Ammon's horn (tissue), 1 donor: ENCODE data around the gene MRPS18A.
"Not testable (repeated sequence)": the region's sequence is repeated elsewhere in the genome, so short reads cannot be mapped to it uniquely, and the experiment has no call there.

Source experiments
- DNase-seq: peaks from one replicate; pipeline ENCODE4 v3.0.0-alpha.2; 2016; ENCODE audit warnings: low spot score

The MRPS18A gene

DNA sequence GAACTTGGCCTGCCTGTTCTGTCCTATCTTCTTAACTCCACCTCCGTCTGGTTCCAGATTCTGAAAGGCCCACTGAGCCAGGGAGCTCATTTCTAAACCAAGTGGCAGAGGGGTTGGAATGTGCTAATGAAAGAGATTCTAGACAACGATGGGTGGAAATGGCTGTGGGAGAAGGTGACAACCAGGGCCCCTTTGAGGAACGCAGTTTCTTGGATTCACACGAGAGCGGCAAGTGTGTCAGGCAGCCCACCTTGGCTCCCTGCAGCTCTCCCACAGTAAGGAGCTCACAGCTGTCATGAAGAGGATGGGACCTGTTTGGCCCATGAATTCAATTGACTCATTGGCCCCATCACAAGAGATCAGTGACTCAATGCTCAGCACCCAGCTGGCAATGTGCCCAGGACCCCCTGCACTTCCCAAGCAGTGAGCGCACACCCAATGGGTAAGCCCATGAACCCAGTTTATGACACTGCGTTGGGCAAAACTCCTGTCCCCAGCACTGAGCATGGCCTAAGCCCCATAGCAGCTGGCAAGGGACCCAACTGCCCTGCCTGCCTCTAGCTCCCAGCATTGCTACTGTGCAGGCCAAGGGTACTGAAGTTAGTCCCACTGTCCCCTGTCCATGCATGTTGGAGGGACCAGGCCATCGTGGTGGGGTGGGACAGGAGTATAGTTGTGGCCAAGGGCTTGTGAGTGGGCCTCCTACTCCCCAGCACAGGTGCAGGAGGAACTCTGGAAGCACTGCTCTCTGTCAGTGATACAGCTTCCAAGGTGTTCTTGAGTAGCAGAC is 16.4 kb downstream of the MRPS18A start:
- DNase-seq: no peak

DNA sequence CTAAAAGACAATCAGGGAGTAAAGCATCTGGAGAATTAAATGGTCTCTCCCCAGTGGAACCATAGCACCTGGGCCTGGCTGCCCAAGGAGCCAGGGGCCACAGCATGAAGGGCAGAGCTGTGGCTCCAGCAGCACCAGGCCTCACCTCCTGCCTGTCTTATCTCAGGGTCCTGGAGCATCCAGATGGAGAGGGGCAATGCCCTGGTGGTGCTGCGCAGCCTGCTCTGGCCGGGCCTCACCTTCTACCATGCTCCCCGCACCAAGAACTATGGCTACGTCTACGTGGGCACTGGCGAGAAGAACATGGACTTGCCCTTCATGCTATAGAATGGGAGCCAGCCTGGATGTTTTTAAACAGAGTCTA is 17.0 kb downstream of the MRPS18A start:
- no peak for DNase-seq

DNA sequence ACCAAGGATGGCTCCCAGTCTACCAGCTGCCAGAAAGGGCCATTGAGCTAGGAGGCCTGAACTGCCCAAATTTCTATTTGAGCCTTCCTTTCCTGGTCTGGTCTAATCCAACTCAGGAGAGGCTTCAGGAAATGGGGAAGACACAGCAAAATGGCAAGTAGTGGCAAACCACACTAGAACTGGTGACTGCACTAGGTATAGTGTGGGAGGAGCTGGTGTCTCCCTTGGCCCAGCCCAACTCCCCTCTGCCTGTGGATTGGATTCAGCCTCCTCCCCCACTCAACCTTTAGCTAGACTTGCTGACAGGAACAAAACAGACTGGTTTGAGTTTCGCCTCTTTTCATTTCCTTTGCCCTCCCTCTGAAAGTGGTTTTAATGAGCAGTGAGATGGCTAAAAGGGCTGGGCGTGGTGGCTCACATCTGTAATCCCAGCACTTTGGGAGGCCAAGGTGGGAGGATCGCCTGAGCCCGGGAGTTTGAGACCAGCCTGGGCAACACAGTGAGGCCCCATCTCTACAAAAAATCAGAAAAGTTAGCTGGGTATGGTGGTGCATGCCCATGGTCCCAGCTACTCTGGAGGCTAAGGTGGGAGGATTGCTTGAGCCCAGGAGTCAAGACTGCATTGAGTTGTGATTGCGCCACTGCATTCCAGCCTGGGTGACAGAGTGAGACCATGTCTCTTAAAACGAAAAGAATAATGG is 17.5 kb downstream of the MRPS18A start:
- no peak for DNase-seq

DNA sequence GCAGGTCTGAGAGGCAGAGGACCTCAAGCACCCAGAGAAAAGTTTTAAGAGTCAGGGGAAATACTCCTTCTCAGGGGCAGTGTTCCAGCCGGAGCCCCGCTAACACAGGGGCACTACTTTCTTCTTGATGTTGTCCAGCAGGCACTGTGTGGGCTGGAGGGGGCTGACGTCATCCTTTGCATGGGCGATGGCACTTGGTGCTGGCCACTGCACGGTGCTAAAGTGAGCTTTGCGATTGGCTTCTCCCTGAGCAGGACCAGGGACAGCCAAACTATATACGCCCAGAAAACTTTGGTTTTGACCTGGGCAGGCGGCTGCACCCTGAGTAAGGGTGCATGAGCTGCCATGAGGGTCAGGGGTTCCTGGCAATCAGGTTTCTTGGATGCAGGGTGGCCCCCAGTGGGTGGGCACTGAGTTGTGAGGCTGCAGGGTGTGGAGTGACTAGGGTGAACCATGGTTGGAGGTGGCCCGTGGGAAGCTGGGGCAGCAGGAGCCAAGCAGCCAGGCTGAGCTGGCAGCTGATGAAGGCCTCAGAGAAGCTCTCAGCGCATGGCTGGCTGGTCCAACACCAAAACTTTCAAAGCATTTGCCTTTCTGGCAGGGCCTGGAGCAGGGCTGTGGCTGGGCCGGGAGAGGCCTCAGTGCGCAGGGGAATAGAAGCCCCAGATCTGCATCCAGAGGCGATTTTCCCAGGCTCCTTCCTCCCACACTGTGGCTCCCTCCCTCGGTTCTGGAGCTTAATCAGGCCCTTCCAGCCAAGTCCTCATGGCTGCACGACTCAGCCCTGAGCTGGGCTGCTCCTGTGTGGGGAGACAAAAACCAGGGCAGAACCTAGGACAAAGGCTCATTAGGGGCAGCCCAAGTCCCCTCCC is 18.3 kb downstream of the MRPS18A start:
- DNase-seq: peak; percentile 65

DNA sequence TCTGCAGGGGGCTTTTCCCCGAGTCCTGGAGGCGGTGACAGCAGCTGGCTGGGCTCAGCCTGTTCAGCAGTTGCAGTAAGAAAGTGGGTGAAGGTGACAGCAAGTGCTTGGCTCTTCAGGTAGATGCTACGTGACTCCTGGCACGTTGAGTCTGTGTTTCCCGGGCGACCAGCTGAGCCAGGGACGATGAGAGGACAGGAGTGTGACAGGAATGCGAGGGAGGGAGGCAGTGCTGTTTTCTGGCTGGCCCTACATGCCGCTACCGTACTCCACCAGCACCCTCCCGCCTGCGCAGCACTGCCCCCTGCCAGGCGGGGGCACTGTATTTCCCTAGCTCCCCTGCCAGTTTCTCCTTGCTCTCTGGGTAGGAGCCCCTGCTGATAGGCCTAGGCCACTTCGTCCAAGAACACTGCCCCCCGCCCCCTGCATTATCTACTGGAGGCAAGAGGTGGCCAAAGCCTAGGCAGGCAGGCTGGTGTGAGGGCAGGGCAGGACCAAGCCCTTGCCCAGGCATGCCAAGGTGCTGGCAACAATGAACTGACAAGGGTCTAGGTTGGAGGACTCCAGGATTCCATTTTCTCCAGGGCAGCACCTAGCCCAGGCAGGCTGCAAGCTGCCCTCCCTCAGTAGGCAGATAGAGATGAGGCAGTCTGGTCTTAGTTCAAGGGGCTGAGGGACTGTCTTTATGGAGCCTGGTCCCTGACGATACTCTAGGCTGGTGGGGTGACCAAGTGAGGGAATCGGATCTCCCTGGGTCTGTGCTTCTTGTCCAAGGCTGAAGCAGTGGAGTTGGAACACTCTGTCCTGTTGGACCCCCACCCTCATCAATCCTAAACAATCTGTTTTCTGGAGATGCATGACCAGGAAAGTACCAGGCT is 19.2 kb downstream of the MRPS18A start:
- DNase-seq: no peak

DNA sequence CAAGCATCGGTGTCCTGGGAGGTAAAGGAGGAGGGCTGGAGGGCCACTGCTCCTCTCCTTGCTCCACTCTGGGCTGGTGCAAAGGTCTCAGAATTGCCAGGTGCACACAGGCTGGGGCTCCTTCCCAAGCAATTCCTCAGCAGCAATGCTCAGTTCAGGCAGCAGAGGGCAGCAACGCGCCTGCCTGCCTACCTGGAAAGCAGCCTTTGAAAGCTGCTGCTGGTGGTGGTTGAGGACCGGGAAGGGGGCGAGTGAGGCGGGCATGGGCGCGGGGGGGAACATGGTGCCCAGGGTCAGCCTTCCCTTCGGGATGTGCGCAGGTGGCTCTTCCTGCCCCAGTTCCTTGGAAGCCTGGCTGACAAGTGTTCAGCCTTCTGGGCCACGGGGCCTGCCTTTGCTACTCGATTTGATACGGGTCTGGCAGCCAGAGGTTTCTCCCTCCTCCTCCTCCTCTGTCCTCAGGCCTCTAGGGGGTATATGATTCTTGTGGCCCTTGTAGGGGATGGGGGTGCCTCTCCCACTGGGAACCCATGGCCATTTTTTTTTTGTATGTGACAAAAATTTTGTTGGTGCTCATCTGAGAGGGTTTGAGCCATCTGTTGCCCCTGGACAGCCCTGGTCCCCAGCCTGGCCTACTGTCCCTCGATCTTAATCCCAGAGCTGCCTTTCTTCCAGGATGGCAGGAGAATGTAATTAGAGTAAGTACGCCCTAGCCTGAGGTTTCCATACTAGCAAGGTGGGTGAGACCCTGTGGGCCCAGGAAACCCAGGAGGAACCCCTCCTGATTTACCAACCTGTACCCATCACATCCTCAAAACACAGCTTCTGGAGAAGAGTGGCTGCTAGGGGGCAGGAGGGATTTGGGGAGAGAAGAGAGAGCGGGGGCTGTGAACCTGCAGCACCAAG is 20.1 kb downstream of the MRPS18A start:
- peak; percentile 88 for DNase-seq

DNA sequence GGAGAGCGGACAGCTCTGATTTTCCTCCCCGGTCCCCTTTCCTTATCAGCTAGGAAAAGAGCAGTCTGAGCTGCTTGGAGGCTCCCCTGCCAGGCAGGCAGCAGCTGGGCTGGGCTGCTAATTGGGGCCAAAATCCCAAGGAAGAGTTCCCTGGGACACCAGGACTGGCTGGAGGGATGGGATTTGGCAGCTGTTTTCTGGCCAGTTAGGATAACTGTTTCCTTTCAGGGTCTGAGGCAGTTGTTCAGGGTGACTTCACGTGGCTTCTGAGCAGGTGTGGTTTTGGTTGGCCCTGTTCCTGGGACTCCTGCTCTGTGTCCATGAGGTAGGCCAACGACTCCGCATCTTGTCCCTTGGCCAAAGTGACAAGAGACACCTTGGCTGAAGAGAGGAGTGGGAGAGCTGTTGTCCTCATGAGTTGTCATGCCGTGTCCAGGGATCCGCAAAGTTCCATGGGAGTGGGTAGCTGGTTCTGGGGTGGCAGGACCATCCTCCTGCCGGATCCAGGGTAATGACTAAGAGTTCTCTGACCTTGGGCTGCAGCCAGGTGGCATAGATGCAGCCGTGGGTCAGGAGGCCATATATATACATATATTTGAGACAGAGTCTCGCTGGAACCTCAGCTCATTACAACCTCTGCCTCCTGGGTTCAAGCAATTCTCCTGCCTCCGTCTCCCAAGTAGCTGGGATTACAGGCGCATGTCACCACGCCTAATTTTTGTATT is 21.2 kb downstream of the MRPS18A start:
- no peak for DNase-seq

DNA sequence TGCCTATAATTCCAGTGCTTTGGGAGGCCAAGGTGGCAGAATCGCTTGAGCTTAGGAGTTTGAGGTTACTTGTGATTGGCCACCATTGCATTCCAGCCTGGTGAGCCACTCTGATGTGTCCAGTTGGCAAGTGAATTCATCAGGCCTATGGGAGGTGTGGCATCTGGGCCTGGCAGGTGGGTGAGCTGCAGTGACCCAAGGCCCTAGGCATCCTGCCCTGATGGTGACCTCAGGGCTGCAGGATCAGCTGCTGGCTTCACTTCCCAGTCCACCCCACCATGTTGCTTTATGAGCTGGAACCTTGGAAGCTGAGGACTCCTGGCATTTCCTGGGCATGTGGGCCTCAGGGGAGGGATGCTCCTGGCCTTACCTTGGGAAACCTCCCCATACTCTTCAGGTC is 22.2 kb downstream of the MRPS18A start:
- DNase-seq: no peak

DNA sequence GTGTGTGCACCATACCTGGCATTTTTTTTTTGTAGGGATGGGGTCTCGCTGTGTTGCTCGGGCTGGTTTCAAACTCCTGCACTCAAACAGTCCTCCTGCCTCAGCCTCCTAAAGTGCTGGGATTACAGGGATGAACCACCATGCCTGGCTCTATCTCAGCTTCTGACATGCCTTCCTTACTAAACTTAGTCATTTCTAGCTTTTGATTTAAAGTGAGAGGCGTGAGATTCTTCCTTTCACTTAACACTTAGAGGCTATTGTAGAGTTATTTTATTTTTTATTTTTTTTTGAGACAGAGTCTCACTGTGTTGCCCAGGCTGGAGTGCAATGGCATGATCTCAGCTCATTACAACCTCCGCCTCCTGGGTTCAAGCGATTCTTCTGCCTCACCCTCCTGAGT is 24.6 kb downstream of the MRPS18A start:
- not testable (repeated sequence) for DNase-seq

DNA sequence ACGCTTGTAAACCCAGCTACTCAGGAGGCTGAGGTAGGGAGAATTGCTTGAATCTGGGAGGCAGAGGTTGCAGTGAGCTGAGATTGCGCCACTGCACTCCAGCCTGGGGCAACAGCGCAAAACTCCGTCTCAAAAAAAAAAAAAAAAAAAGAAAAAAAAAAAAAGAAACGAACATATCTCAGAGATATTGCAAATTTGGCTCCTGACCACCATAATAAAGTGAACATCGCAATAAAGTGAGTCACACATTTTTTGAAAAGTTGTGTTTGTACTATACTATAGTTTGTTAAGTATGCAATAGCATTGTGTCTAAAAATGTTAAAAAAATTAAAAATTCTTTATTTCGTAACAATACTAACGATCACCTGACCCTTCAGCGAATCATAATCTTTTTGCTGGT is 29.4 kb downstream of the MRPS18A start:
- no peak for DNase-seq

DNA sequence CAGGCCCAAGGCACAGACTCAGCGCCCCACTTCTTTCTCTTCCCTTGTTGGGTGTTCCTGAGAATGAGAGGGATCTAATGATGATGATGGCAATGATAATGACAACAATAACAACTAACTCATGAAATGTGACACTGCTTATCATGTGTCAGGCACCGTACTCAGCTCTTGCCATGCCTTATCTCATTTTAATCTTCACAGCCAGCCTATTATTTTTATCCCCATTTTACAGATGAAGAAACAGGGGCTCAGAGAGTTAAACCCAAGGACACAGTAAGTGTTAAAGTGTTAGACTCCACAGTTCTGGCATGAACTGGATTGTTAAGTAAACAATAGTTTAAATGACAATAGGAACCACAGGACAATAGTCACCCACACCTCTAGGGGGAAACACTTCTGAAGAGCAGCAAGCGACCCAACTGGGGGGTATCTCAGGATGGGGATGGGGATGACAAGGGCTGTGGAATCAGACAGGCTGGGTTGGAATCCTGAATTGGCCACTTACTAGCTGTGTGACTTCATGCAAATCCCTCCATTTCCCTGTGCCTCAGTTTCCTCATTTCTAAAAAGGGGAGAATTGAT is 30.3 kb downstream of the MRPS18A start:
- DNase-seq: no peak

DNA sequence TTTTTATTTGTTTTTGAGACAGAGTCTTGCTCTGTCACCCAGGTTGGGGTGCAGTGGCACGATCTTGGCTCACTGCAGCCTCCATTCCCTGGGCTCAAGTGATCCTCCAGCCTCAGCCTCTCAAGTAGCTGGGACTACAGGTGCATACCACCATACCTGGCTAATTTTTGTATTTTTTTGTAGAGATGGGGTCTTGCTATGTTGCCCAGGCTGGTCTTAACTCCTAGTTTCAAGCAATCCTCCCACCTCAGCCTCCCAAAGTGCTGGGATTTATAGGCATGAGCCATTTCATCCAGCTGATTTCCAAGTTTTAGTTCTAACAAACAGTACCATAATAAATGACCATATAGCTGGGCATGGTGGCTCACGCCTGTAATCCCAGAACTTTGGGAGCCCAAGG is 34.8 kb downstream of the MRPS18A start:
- DNase-seq: not testable (repeated sequence)

DNA sequence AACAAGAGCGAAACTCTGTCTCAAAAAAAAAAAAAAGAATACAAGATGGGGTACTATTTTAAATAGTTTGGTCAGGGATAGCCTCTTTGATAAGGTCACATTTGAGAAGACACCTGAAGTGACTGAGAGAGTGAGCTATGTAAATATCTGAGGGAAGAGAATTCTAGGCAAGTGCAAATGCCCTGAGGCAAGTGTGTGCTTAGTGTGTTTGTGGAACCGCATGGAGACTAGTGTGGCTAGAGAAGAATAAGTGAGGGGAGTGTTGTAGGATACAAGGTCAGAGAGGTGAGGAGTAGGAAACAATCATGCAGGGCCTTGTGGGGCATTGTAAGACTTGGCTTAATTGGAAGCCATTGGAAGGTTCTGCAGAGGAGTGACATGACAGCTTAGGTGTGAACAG is 39.3 kb downstream of the MRPS18A start:
- no peak for DNase-seq

DNA sequence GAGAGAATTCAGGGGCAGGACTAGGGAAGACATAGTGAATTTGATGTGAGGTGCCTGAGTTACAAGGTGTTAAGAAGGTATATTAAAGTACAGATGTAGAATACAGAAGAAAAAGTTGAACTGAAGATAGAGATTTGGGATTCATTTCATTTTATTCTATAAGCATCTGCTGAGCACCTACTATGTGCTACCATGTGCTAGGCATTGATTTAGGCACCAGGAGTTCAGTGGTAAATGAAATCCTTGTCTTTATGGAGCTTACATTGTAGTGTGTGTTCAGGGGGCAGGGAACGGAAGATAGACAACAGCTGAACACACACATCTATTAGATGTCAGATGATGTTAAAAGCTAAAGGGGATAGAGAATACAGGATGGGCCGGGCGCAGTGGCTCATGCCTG is 40.0 kb downstream of the MRPS18A start:
- DNase-seq: no peak

DNA sequence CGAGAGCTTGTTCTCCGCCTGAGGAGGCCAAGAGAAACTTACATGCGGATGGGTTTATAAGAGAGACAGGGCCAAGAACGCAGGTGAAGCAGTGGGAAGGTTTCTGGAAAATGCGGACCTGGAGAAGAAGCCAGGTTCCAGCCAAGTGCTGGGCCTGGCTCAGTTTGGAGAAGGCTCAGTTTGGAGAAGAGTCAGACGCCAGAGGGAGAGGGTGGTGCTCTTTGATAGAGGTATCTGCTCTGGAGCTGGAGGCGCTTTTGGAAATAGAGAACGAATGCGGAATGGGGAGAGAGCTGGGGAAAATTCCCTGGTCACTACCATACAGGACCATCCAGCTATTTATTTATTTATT is 42.0 kb downstream of the MRPS18A start:
- no peak for DNase-seq

DNA sequence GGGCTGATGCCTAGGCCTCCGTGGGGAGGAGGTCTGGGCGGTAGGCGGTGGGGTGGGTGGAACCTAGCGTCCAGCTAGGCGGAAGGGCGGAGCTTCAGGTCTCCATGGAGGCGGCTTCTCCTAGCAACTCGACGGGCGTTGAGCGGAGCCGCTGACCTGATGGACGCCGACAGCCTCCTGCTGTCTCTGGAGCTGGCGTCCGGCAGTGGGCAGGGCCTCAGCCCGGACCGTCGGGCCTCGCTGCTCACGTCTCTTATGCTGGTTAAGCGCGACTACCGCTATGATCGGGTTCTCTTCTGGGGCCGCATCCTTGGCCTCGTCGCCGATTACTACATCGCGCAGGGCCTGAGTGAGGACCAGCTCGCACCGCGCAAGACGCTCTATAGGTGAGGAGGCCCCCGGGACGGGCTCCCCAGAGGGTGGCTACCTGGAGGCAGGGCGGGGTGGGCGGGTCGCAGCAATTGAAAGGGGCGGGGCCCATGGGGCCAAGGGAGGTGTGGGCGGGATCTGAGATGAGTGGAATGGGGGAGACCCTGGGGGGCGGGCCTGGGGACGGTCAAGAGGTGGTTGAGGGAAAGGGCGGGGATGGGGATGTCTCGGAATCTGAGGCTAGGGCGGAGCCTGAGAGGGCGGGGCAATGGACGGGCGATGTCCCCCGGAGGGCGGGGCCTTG is 42.5 kb downstream of the MRPS18A start, which contains the start of gene RSPH9:
Gene RSPH9, plus strand, starts transcription at position 97 of the 673 bp plus-strand sequence. Its CDS starts 63 bp downstream, at position 160.
- no peak for DNase-seq

DNA sequence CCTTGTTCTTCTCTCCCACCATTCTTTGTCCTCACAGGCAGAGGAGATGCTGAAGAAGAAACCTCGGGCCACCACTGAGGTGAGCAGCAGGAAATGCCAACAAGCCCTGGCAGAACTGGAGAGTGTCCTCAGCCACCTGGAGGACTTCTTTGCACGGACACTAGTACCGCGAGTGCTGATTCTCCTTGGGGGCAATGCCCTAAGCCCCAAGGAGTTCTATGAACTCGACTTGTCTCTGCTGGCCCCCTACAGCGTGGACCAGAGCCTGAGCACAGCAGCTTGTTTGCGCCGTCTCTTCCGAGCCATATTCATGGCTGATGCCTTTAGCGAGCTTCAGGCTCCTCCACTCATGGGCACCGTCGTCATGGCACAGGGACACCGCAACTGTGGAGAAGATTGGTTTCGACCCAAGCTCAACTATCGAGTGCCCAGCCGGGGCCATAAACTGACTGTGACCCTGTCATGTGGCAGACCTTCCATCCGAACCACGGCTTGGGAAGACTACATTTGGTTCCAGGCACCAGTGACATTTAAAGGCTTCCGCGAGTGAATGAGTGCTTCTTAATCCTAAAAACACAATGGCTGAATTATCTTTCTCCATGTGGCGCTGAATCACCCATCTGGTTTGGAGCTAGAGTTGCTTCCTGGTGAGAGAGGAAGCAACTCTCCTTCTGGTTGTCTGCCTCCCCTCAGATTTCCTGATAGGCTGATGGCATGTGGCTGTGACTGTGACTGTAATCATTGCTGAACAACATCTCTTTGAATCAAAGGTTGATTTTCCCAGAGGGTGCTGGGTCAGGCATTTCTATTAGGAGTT is 47.4 kb downstream of the MRPS18A start:
- DNase-seq: no peak

DNA sequence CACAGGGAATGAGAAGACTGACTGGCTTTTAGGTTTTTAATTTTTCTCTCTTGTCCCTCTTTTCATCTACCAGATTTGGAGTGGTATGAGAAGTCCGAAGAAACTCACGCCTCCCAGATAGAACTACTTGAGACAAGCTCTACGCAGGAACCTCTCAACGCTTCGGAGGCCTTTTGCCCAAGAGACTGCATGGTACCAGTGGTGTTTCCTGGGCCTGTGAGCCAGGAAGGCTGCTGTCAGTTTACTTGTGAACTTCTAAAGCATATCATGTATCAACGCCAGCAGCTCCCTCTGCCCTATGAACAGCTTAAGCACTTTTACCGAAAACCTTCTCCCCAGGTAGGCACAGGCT is 51.3 kb downstream of the MRPS18A start:
- no peak for DNase-seq
